GM21360 (cell line): Measurements from ENCODE around the gene DNAJC1.
"Not testable (repeated sequence)": the region's sequence is repeated elsewhere in the genome, so short reads cannot be mapped to it uniquely, and the experiment has no call there.

Source experiments
- ATAC-seq: cut with Tn5 transposase; IDR thresholded peaks from one replicate; pipeline ENCODE4 v1.9.1; 2021; ENCODE audit warnings: mild to moderate bottlenecking, moderate library complexity; ENCODE audit not compliant: unreplicated experiment

DNAJC1 gene

GRCh38 chr10:21919117-21919516 is 84.4 kb downstream of the DNAJC1 start:
- no peak for ATAC-seq

GRCh38 chr10:21912625-21913024 is 90.9 kb downstream of the DNAJC1 start:
- ATAC-seq, result no peak

DNA sequence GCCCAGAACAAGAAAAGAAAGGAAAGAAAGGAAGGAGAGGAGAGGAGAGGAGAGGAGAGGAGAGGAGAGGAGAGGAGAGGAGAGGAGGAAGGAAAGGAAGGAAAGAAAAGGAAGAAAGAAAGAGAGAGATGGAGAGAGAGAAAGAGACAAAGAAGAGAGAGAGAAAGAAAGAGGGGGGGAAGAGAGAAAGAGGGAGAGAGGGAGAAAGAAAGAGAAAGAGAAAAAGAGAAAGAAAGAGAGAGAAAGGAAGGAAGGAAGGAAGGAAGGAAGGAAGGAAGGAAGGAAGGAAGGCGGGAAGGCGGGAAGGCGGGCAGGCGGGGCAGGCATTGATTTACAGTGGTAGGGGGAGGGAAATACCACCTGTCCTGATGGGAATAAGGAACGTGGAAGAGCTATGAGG is 92.7 kb downstream of the DNAJC1 start:
- no peak for ATAC-seq

- ATAC-seq, result no peak
These were observed 96.1 kb downstream of the DNAJC1 start for GRCh38 chr10:21907436-21907835.

GRCh38 chr10:21904930-21905329 is 98.6 kb downstream of the DNAJC1 start:
- no peak for ATAC-seq

DNA sequence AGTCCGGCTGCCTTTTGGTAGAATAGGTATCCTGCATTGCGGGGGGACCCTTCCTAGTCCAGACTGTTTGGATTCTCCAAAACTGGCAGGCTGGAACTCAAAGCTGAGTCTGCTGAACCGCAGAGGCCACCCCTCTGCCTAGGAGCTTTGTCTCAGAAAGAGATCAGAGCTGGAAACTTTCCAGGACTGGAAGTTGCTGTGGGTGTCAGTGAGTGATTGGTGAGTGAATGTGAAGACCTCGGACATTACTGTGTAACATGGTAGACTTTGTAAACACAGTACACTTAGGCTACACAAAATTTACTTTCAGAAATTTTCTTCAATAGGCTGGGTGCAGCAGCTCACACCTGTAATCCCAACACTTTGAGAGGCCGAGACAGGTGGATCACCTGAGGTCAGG is 103.8 kb downstream of the DNAJC1 start:
- ATAC-seq, result no peak

- no peak for ATAC-seq
These were observed 107.6 kb downstream of the DNAJC1 start for GRCh38 chr10:21895932-21896331.

- no peak for ATAC-seq
These were observed 108.7 kb downstream of the DNAJC1 start for GRCh38 chr10:21894648-21895342.

- no peak for ATAC-seq
These were observed 112.1 kb downstream of the DNAJC1 start for GRCh38 chr10:21891439-21891838.

GRCh38 chr10:21889477-21890275 is 113.9 kb downstream of the DNAJC1 start:
- ATAC-seq, result no peak

DNA sequence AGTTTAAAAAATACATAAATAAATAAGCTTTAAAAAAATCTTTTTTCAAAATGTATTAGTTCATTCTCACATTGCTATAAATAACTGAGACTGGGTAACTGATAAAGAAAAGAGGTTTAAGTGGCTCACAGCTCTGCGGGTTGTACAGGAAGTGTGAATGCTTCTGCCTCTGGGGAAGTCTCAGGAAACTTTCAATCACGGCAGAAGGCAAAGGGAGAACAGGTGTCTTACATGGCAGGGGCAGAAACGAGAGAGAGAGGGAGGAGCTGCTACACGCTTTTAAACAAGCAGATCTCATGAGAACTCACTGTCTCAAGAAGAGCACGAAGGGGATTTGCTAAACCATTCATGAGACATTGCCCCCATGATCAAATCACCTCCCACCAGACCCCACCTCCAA is 114.6 kb downstream of the DNAJC1 start:
- ATAC-seq, result peak; percentile 94

DNA sequence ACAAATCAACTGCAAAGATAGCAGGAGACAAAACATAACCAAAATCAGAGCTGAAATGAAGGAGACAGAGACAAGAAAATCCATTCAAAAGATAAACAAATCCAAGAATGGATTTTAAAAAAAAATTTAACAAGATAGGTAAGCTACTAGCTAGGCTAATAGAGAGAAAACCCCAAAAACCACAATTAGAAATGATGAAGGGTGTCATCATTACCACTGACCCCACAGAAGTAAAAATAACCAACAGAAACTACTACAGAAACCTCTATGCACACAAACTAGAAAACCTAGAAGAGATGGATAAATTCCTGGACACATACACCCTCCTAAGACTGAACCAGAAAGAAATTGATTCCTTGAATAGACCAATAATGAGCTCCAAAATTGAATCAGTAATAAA is 117.6 kb downstream of the DNAJC1 start:
- ATAC-seq, result no peak

- ATAC-seq, result no peak
These were observed 130.3 kb downstream of the DNAJC1 start for GRCh38 chr10:21873198-21873597.

- ATAC-seq, result not testable (repeated sequence)
These were observed 130.8 kb downstream of the DNAJC1 start for GRCh38 chr10:21872771-21873170.

DNA sequence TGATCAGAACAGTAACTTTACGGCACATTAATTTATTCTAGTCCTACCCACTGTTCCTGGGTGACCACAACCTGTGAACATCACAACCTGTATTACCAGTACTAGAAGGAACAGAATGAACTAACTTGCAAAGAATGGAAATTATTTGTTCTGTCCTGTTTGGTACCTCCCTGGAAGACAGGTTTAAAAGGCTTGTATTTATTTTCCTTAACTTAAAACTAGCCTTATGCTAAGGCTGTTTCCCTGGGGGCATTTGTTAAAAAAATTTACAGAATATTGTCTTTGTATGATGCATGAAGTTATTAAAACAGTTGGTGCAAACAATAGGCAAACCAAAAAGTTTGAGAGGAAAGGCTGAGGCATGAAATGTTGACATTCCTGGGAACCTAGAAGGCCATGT is 132.7 kb downstream of the DNAJC1 start:
- no peak for ATAC-seq

DNA sequence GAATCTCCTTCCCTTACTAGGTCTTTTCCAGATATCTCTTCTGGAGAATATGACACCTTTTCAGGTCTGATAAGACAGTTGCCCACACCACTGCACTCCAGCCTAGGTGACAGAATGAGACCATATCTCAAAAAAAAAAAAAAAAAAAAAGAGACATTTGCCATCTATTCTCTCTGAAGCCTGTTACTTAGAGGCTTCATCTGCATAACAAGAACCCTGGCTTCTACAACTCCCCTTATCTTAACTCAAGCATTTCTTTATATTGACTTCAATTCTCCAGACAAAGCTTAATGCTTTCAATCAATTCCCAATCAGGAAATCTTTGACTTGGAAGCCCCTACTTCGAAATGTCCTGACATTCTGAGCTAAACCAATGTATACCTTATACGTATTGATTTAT is 134.4 kb downstream of the DNAJC1 start:
- not testable (repeated sequence) for ATAC-seq

DNA sequence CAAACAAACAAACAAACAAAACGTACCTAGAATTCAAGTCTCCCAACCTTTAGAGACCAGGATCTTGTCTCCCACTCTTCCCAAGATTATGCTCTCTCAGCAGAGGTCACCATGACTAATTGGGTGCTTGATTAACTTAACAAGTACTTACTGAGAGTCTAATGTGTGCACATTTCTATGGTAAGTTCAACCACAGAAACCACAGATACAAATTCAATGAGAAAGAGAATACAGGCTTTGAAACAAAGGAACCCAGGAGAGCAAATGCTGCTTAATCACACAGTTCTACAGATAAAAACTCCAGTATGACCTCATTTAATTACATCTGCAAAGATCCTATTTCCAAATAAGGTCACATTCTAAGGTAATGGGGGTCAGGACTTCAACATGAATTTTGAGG is 142.8 kb downstream of the DNAJC1 start:
- ATAC-seq, result no peak

DNA sequence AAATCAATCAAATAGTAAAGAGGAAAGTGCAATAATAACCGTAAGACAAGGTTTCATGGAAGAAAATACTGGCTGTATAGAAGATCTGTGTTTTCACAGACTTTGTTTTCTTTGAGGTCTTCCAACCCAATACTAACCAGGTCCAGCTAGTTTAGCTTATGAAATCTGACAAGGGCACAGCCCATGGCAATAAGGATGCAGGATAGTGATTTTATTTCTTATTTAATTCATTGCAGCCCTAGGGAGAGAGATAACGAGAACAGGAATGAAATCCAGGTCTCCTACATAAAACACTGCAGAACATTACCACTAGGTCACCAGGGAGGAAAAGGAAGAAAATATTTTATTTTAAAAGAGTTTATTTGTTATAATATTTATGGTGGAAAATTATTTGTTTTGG is 145.1 kb downstream of the DNAJC1 start:
- no peak for ATAC-seq

DNA sequence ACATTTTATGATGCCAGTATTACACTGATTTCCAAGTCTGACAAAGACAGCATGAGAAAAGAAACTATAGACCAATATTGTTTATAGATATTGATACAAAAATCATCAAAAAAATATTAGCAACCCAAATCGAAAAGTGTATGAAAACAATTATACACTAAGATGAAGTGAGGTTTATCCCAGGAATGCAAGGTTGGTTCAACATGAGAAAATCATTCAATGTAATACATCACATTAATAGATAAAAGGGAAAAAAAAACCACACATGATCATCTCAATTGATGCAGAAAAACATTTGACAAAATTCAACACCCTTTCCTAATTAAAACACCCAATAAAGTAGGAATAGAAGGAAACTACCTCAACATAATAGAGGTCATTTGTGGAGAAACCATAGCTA is 153.9 kb downstream of the DNAJC1 start:
- no peak for ATAC-seq

DNA sequence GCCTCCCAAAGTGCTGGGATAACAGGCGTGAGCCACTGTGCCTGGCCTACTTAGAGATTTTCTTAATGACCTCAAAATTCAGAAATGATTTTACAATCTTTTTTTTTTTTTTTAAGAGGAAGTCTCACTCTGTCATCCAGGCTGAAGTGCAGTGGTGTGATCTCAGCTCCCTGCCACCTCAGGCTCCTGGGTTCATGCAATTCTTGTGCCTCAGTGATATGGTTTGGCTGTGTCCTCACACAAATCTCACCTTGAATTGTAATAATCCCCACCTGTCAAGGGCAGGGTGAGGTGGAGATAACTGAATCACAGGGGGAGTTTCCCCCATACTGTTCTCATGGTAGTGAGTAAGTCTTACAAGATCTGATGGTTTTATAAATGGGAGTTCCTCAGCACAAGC is 159.9 kb downstream of the DNAJC1 start:
- no peak for ATAC-seq

DNA sequence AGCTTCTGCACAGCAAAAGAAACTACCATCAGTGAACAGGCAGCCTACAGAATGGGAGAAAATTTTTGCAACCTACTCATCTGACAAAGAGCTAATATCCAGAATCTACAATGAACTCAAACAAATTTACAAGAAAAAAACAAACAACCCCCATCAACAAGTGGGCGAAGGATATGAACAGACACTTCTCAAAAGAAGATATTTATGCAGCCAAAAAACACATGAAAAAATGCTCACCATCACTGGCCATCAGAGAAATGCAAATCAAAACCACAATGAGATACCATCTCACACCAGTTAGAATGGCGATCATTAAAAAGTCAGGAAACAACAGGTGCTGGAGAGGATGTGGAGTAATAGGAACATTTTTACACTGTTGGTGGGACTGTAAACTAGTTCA is 162.3 kb downstream of the DNAJC1 start:
- not testable (repeated sequence) for ATAC-seq

- not testable (repeated sequence) for ATAC-seq
These were observed 166.0 kb downstream of the DNAJC1 start for GRCh38 chr10:21837487-21837886.
